Astrocyte (in vitro differentiated cells and primary cell): ENCODE data around the gene ZNF486. TPM values are rescaled to one million over a fixed set of nuclear protein-coding genes. Genes with fewer than 3 reads are reported as not detected.
A peak's percentile ranks its signal among the peaks of the same experiment; 100 is the strongest.

Experiments
- DNase-seq: peaks from one replicate; pipeline ENCODE4 v3.0.0-alpha.2; 2010; ENCODE audit warnings: low read depth
- FAIRE-seq: peaks from 2 replicates; lab custom pipeline; 2011; peaks lifted over from hg19 to GRCh38; lab: Jason Lieb, UNC
- H2AFZ ChIP-seq: 2 replicates; pipeline ENCODE4 v1.6.0; 2012; ENCODE audit warnings: low read depth, low read length, inconsistent platforms
- H3K27ac ChIP-seq: 2 replicates; pipeline ENCODE4 v1.5.1; 2011; ENCODE audit warnings: low read depth, low read length, inconsistent platforms
- H3K27me3 ChIP-seq: 2 replicates; pipeline ENCODE4 v1.6.0; 2011; ENCODE audit warnings: low read length, inconsistent platforms; ENCODE audit not compliant: insufficient read depth
- H3K36me3 ChIP-seq: 2 replicates; pipeline ENCODE4 v1.5.1; 2011; ENCODE audit warnings: low read length, inconsistent platforms; ENCODE audit not compliant: insufficient read depth
- H3K4me1 ChIP-seq: 2 replicates; pipeline ENCODE4 v1.5.1; 2011; ENCODE audit warnings: low read length, inconsistent platforms; ENCODE audit not compliant: insufficient read depth
- H3K4me2 ChIP-seq: 2 replicates; pipeline ENCODE4 v1.6.0; 2012; ENCODE audit warnings: low read length, inconsistent platforms
- H3K4me3 ChIP-seq: 2 replicates; pipeline ENCODE4 v1.5.1; 2011; ENCODE audit warnings: low read depth, mild to moderate bottlenecking, low read length, inconsistent platforms; ENCODE audit not compliant: insufficient read depth
- H3K79me2 ChIP-seq: 2 replicates; pipeline ENCODE4 v1.6.0; 2012; ENCODE audit warnings: mild to moderate bottlenecking, low read length, inconsistent platforms; ENCODE audit not compliant: insufficient read depth
- H3K9ac ChIP-seq: 2 replicates; pipeline ENCODE4 v1.6.0; 2012; ENCODE audit warnings: mild to moderate bottlenecking, low read length, inconsistent platforms
- H3K9me3 ChIP-seq: 2 replicates; pipeline ENCODE4 v1.5.1; 2012; ENCODE audit warnings: low read depth, mild to moderate bottlenecking, low read length, inconsistent platforms; ENCODE audit not compliant: insufficient read depth
- H4K20me1 ChIP-seq: 2 replicates; pipeline ENCODE4 v1.6.0; 2012; ENCODE audit warnings: low read length, inconsistent platforms; ENCODE audit not compliant: insufficient read depth
- H3K27ac Mint-ChIP-seq: one replicate; pipeline ENCODE4 v1.8.0; 2021; ENCODE audit warnings: mild to moderate bottlenecking, mixed read lengths; ENCODE audit not compliant: unreplicated experiment
- H3K27me3 Mint-ChIP-seq: one replicate; pipeline ENCODE4 v1.8.0; 2021; ENCODE audit warnings: low read depth, mixed read lengths; ENCODE audit not compliant: unreplicated experiment
- H3K36me3 Mint-ChIP-seq: one replicate; pipeline ENCODE4 v1.8.0; 2021; ENCODE audit warnings: low read depth, mixed read lengths; ENCODE audit not compliant: unreplicated experiment
- H3K4me1 Mint-ChIP-seq: one replicate; pipeline ENCODE4 v1.8.0; 2021; ENCODE audit warnings: low read depth, mixed read lengths; ENCODE audit not compliant: unreplicated experiment
- H3K4me3 Mint-ChIP-seq: one replicate; pipeline ENCODE4 v1.8.0; 2021; ENCODE audit warnings: mild to moderate bottlenecking, moderate library complexity, mixed read lengths; ENCODE audit not compliant: unreplicated experiment
- H3K9me3 Mint-ChIP-seq: one replicate; pipeline ENCODE4 v1.8.0; 2021; ENCODE audit warnings: mild to moderate bottlenecking, mixed read lengths; ENCODE audit not compliant: unreplicated experiment
- CTCF ChIP-seq: IDR thresholded peaks from 2 replicates; pipeline ENCODE4 v1.5.1; 2011; ENCODE audit warnings: low read depth, mild to moderate bottlenecking, inconsistent platforms, low read length, moderate library complexity; ENCODE audit not compliant: insufficient read depth
- EZH2 ChIP-seq: IDR thresholded peaks from 2 replicates; pipeline ENCODE4 v1.6.1; 2012; ENCODE audit warnings: mild to moderate bottlenecking, low read length, inconsistent platforms; ENCODE audit not compliant: insufficient read depth
- total RNA-seq: library from RNA; stranded (reverse); gene quantifications from 2 replicates; pipeline ENCODE4 v1.2.1, GENCODE V29; 2021

ZNF486 gene
- total RNA-seq, 1 donor from 2014 or later, result 7.0 TPM

- Histone ChIP-seq H4K20me1 (no peaks in the 10 kb centered on the region), H3K27me3 (no peaks in the 10 kb centered on the region), H2AFZ (no peak overlapping the region), H3K4me2 (no peak overlapping the region), H3K79me2 (peaks cover 8% of the 10 kb centered on the region), H3K4me1 (no peaks in the 10 kb centered on the region), H3K27ac (no peak overlapping the region), H3K36me3 (no peaks in the 10 kb centered on the region), H3K9me3 (no peaks in the 10 kb centered on the region), H3K4me3 (no peak overlapping the region), H3K9ac (no peak overlapping the region)
- H3K36me3 Mint-ChIP-seq, result peaks cover 4% of the 10 kb centered on the region
- no peak for TF ChIP-seq CTCF
- TF ChIP-seq EZH2, result no peak
- no peak for DNase-seq
- H3K27ac Mint-ChIP-seq, result no peak overlapping the region
- peaks cover 2% of the 10 kb centered on the region for H3K9me3 Mint-ChIP-seq
- H3K27me3 Mint-ChIP-seq, result no peaks in the 10 kb centered on the region
- H3K4me1 Mint-ChIP-seq, result no peaks in the 10 kb centered on the region
- H3K4me3 Mint-ChIP-seq, result no peak overlapping the region
- FAIRE-seq, result no peak
Observed at GRCh38 chr19:20235156-20235555, 68.1 kb downstream of the ZNF486 start.

GRCh38 chr19:20237773-20238623 is 71.0 kb downstream of the ZNF486 start:
- no peak for FAIRE-seq
- no peaks in the 10 kb centered on the region for H4K20me1 ChIP-seq
- no peaks in the 10 kb centered on the region for H3K27me3 Mint-ChIP-seq
- H3K36me3 ChIP-seq, result no peaks in the 10 kb centered on the region
- H3K36me3 Mint-ChIP-seq, result no peaks in the 10 kb centered on the region
- H3K9me3 Mint-ChIP-seq, result no peaks in the 10 kb centered on the region
- H3K4me3 ChIP-seq, result peak overlapping the region; percentile 87
- peak overlapping the region; percentile 51 for H3K27ac ChIP-seq
- H3K79me2 ChIP-seq, result peaks cover 8% of the 10 kb centered on the region
- H3K9me3 ChIP-seq, result no peaks in the 10 kb centered on the region
- H3K4me1 Mint-ChIP-seq, result no peaks in the 10 kb centered on the region
- H3K4me2 ChIP-seq, result peak overlapping the region; percentile 97
- TF ChIP-seq EZH2, result no peak
- TF ChIP-seq CTCF, result no peak
- H3K4me3 Mint-ChIP-seq, result peak overlapping the region; percentile 100
- DNase-seq, result peak; percentile 80
- H3K27me3 ChIP-seq, result no peaks in the 10 kb centered on the region
- H3K27ac Mint-ChIP-seq, result peak overlapping the region; percentile 96
- peak overlapping the region; percentile 99 for H2AFZ ChIP-seq
- no peaks in the 10 kb centered on the region for H3K4me1 ChIP-seq
- peak overlapping the region; percentile 85 for H3K9ac ChIP-seq

DNA sequence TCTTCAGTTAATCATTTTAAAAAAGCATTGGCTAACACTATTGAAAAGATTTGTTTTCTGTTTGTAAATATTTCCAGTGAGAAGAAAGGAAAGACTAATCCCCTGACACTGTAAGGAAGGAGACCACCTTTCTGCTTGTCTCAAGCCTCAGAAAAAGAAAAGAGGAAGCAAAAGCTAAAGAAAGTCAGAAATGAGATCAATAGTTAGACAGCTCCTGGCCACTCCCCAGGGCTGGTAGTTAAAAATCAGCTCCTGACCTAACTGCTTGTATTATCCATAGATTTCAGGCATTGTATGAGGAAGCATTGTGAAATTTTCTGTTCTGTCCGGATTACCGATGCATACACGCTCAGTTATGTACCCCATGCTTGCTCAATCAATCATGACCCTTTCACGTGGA is 76.6 kb downstream of the ZNF486 start:
- no peaks in the 10 kb centered on the region for H3K4me1 Mint-ChIP-seq
- Histone ChIP-seq H3K4me1 (no peaks in the 10 kb centered on the region), H3K27me3 (no peaks in the 10 kb centered on the region), H4K20me1 (no peaks in the 10 kb centered on the region), H3K36me3 (no peaks in the 10 kb centered on the region), H3K9me3 (peaks cover 5% of the 10 kb centered on the region), H3K27ac (no peak overlapping the region), H3K79me2 (no peaks in the 10 kb centered on the region), H3K9ac (no peak overlapping the region), H3K4me2 (no peak overlapping the region), H3K4me3 (no peak overlapping the region), H2AFZ (no peak overlapping the region)
- peaks cover 6% of the 10 kb centered on the region for H3K9me3 Mint-ChIP-seq
- DNase-seq (no peak), FAIRE-seq (no peak)
- H3K27ac Mint-ChIP-seq, result no peak overlapping the region
- TF ChIP-seq CTCF, result no peak
- no peak for TF ChIP-seq EZH2
- no peak overlapping the region for H3K4me3 Mint-ChIP-seq
- no peaks in the 10 kb centered on the region for H3K27me3 Mint-ChIP-seq
- H3K36me3 Mint-ChIP-seq, result no peaks in the 10 kb centered on the region
